K562 (cell line): ENCODE measurements around the gene SLC19A1.

Experiments
- CTCF ChIP-seq, 3 experiments: IDR thresholded peaks in 2 of 3; conservative IDR thresholded peaks in 1 of 3; 2 replicates each; pipeline ENCODE4 v1.5.1; 2011 to 2012; ENCODE audit warnings: low read length in 3 of 3, mild to moderate bottlenecking in 3 of 3, control low read depth in 2 of 3, improper control_type of control experiment in 1 of 3, inconsistent platforms in 1 of 3, low read depth in 1 of 3, mixed read lengths in 1 of 3, moderate library complexity in 1 of 3; ENCODE audit not compliant: insufficient read depth in 2 of 3
- DPF2 ChIP-seq: fragments of 450-650 bp; IDR thresholded peaks from 2 replicates; pipeline ENCODE4 v1.6.1; 2016
- EGR1 ChIP-seq: fragments of 450-650 bp; conservative IDR thresholded peaks from 2 replicates; pipeline ENCODE4 v1.6.1; 2017; ENCODE audit warnings: mild to moderate bottlenecking
- GABPB1 ChIP-seq: sonication (generic); formaldehyde crosslinking; IDR thresholded peaks from 2 replicates; pipeline ENCODE4 v1.8.0; 2022; ENCODE audit warnings: mild to moderate bottlenecking, missing genetic modification reagents
- SAP30 ChIP-seq: fragments of 200-600 bp; sonication (generic); IDR thresholded peaks from 2 replicates; pipeline ENCODE4 v1.6.1; 2012; ENCODE audit warnings: borderline replicate concordance, low read depth, mild to moderate bottlenecking, moderate library complexity, low read length, control low read depth, inconsistent platforms; ENCODE audit not compliant: insufficient read depth, poor library complexity, severe bottlenecking
- ZNF609 ChIP-seq: sonication (generic); formaldehyde crosslinking; IDR thresholded peaks from 2 replicates; pipeline ENCODE4 v1.8.1; 2023; ENCODE audit warnings: missing genetic modification reagents, mild to moderate bottlenecking, borderline replicate concordance
- ZNF76 ChIP-seq: fragments of 250-450 bp; sonication (Bioruptor Pico); IDR thresholded peaks from 2 replicates; pipeline ENCODE4 v1.4.0; 2020; ENCODE audit warnings: mild to moderate bottlenecking, moderate library complexity, borderline replicate concordance

DNA sequence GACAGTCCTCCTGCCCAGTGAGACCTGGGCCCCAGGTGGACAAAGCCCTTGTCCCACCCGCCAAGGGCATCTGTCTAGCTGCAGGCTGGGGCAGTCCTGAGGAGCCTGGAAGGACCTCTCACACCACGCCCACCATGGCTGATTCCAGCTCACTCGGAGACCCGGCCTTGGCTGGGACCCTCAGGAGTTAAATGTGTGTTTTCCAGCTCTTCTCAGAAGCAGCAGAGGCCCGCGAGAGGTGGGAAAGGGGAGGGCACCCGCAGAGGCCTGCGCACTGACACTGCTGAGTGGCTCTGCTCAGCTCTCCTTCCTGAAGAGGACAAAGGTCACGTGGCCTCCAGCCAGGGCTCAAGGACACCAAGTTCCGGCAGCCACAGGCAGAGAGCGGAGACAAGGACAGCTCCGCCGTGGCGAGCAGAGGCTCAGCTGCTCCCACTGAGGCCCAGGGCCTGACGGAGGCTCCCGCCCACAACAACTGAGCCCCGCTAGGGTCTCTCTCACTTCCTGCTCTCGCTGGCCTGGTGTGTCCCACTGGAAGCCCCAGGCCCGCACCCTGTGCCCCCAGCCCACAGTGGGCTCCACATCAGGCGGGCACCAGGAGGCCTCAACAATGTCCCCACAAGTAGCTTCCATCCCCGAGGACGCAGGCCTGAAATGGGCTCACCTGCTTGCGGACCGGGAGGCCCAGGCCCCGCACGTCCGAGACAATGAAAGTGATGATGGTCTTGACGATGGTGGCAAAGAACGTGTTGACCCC is 16.9 kb downstream of the SLC19A1 start:
- TF ChIP-seq ZNF76 (CRISPR knock-in tag) (no peak), EGR1 (no peak), ZNF609 (CRISPR knock-in tag) (no peak), CTCF (IDR thresholded peaks at IDR 0.05 in 2 of 3, conservative IDR thresholded peaks at IDR 0.05 in 1 of 3; ENCODE audit: insufficient read depth in 2 of 3, low read depth in 1 of 3, low read length in 3 of 3) (no peak), DPF2 (no peak), GABPB1 (CRISPR knock-in tag) (no peak), SAP30 (no peak)
